Stomach (tissue), 9 donors: ENCODE data around the gene TPSB2. TPM values are rescaled to one million over a fixed set of nuclear protein-coding genes. Genes with fewer than 3 reads are reported as not detected.

ENCODE experiments used
- DNase-seq, 2 donors: peaks; one replicate each; pipeline versions ENCODE4 v3.0.0 to v3.0.0-alpha.2; 2013 to 2019
- H3K27ac ChIP-seq, 5 donors: fragments of 200-600 bp in 4 of 5; sonication (generic) in 4 of 5; one replicate each; pipeline ENCODE4 v1.5.1; 2013 to 2019; ENCODE audit warnings: mild to moderate bottlenecking in 1 of 5, moderate library complexity in 1 of 5
- H3K27me3 ChIP-seq, 3 donors: fragments of 200-600 bp; sonication (generic); one replicate each; pipeline ENCODE4 v1.5.1; 2017 to 2019; ENCODE audit warnings: mixed run types in 1 of 3
- H3K36me3 ChIP-seq, 4 donors: fragments of 200-600 bp; sonication (generic); 1 replicate in 3 of 4; 2 replicates in 1 of 4; pipeline ENCODE4 v1.5.1; 2016 to 2019
- H3K4me1 ChIP-seq, 4 donors: fragments of 200-600 bp; sonication (generic); one replicate each; pipeline ENCODE4 v1.5.1; 2016 to 2019
- H3K4me3 ChIP-seq, 4 donors: fragments of 200-600 bp; sonication (generic) in 3 of 4; one replicate each; pipeline ENCODE4 v1.5.1; 2016 to 2019; ENCODE audit warnings: mild to moderate bottlenecking in 1 of 4
- H3K9me3 ChIP-seq, 4 donors: fragments of 200-600 bp; sonication (generic); one replicate each; pipeline ENCODE4 v1.5.1; 2016 to 2019
- CTCF ChIP-seq, 7 experiments: fragments of 450-650 bp in 4 of 7; fragments of 200-600 bp in 3 of 7; sonication (generic) in 3 of 7; IDR thresholded peaks; one replicate each; pipeline ENCODE4 v1.5.1; 2016 to 2019; ENCODE audit warnings: antibody characterized with exemption in 7 of 7, control low read depth in 2 of 7, mild to moderate bottlenecking in 1 of 7
- EP300 ChIP-seq: sonication (generic); formaldehyde crosslinking; IDR thresholded peaks from one replicate; pipeline ENCODE4 v1.6.1; 2017; ENCODE audit warnings: antibody characterized with exemption
- POLR2A ChIP-seq, 4 donors: fragments of 450-650 bp; IDR thresholded peaks; one replicate each; pipeline ENCODE4 v1.6.1; 2016; ENCODE audit warnings: antibody characterized with exemption in 4 of 4, control low read depth in 2 of 4, mild to moderate bottlenecking in 1 of 4, moderate library complexity in 1 of 4
- POLR2AphosphoS5 ChIP-seq, 3 donors: sonication (generic); formaldehyde crosslinking; IDR thresholded peaks; one replicate each; pipeline ENCODE4 v1.6.1; 2016; ENCODE audit warnings: antibody characterized with exemption in 3 of 3
- WGBS, 5 donors: extraction: QIAGEN DNeasy Blood & Tissue Kit in 3 of 5; methylation state at CpG; one replicate each; pipeline versions ENCODE4 v1.1.5 to v1.1.7; 2013 to 2018; 5-methylcytosine and 5-hydroxymethylcytosine counted together
- intact Hi-C: fragments of 100-400 bp; cut with DNase I; formaldehyde crosslinking; loops from one replicate; pipeline ENCODE4 v1.15.1; 2023; ENCODE audit warnings: low total_unique reads
- polyA plus RNA-seq, 3 donors: library from polyadenylated mRNA; stranded (reverse); fragments of 200-250 nt; gene quantifications; one replicate each; pipeline ENCODE4 v1.2.3, GENCODE V29; 2013
- total RNA-seq, 5 donors: library from RNA; depleted of rRNA; stranded (reverse); fragments of >200 nt; gene quantifications; one replicate each; pipeline versions ENCODE4 v1.1.0 to v1.2.3, GENCODE V29; 2014 to 2016
- donor health status: healthy with polysubstance abuse.
- donor health status: Bipolar disorder and iron deficiency.
- donor health status: healthy.

The TPSB2 gene
- total and polyA plus RNA-seq, 8 donors = 1.8 to 164 (median 47.9) TPM; not detected in 1

DNA sequence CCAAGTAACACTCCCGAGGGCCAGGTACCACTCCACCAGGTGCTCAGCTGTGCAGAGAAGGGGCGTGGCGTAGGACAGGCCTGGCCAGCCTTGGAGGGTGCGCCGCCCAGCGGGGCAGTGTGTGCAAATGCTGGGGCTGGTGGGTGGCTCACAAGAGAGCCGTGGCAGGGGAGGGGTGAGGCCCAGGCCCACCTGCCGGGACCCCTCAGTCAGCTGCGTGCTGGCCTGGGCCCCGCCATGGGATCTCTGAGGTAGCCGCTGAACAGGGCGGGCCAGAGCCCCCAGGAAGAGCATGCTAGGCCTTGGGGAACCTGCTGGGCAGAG lies 13.7 kb downstream of the TPSB2 start:
- DNase-seq = no peak
- no peak overlapping the region for H3K4me3 ChIP-seq
- no peaks in the 10 kb centered on the region for H3K9me3 ChIP-seq
- intact Hi-C loops = no loop called here
- H3K27me3 ChIP-seq = no peaks in the 10 kb centered on the region
- TF ChIP-seq CTCF (IDR thresholded peaks at IDR 0.05) (no peak), EP300 (no peak), POLR2AphosphoS5 (IDR thresholded peaks at IDR 0.05) (no peak), POLR2A (IDR thresholded peaks at IDR 0.05) (no peak)
- no peak overlapping the region for H3K27ac ChIP-seq
- 67 to 91% (median 69%) methylated on average over 9 to 12 of the region's 12 CpGs for WGBS, 5 donors
- peaks cover 4 to 100% (median 84%) of the 10 kb centered on the region in 4 donors for H3K36me3 ChIP-seq
- H3K4me1 ChIP-seq = no peaks in the 10 kb centered on the region

GRCh38 chr16:1215574-1216295 lies 14.2 kb downstream of the TPSB2 start:
- TF ChIP-seq POLR2A (IDR thresholded peaks at IDR 0.05) = no peak
- TF ChIP-seq EP300 = no peak
- TF ChIP-seq CTCF (IDR thresholded peaks at IDR 0.05) = no peak
- no peak for TF ChIP-seq POLR2AphosphoS5 (IDR thresholded peaks at IDR 0.05)
- 68 to 80% (median 74%) methylated on average over 16 to 32 of the region's 32 CpGs for WGBS, 5 donors
- no peaks in the 10 kb centered on the region for H3K4me1 ChIP-seq
- intact Hi-C loops = no loop called here
- no peaks in the 10 kb centered on the region for H3K9me3 ChIP-seq
- H3K36me3 ChIP-seq = peaks cover 9 to 100% (median 87%) of the 10 kb centered on the region in 4 donors
- H3K27me3 ChIP-seq = no peaks in the 10 kb centered on the region
- no peak overlapping the region for H3K4me3 ChIP-seq
- no peak for DNase-seq
- H3K27ac ChIP-seq = no peak overlapping the region

- TF ChIP-seq CTCF (IDR thresholded peaks at IDR 0.05) (no peak), POLR2A (IDR thresholded peaks at IDR 0.05) (no peak), EP300 (no peak), POLR2AphosphoS5 (IDR thresholded peaks at IDR 0.05) (no peak)
- Histone ChIP-seq H3K27ac (no peak overlapping the region), H3K9me3 (no peaks in the 10 kb centered on the region), H3K4me1 (no peaks in the 10 kb centered on the region), H3K27me3 (no peaks in the 10 kb centered on the region), H3K4me3 (no peak overlapping the region), H3K36me3 (peaks cover 15 to 100% (median 88%) of the 10 kb centered on the region in 4 donors)
- 70 to 95% (median 81%) methylated on average over 8 to 16 of the region's 16 CpGs for WGBS, 5 donors
- intact Hi-C loops = no loop called here
- no peak for DNase-seq
Observed at GRCh38 chr16:1214719-1215118, 15.3 kb downstream of the TPSB2 start.

- H3K36me3 ChIP-seq = peaks cover 15 to 100% (median 91%) of the 10 kb centered on the region in 4 donors
- no peaks in the 10 kb centered on the region for H3K9me3 ChIP-seq
- intact Hi-C loops = no loop called here
- TF ChIP-seq CTCF (IDR thresholded peaks at IDR 0.05) (no peak), POLR2AphosphoS5 (IDR thresholded peaks at IDR 0.05) (no peak), POLR2A (IDR thresholded peaks at IDR 0.05) (no peak), EP300 (no peak)
- WGBS, 5 donors = 76 to 85% (median 78%) methylated on average over 20 to 25 of the region's 25 CpGs
- no peak overlapping the region for H3K4me3 ChIP-seq
- DNase-seq = no peak
- H3K27ac ChIP-seq = no peak overlapping the region
- H3K27me3 ChIP-seq = no peaks in the 10 kb centered on the region
- no peaks in the 10 kb centered on the region for H3K4me1 ChIP-seq
Observed at GRCh38 chr16:1213796-1214372, 16.1 kb downstream of the TPSB2 start.
